NCI-H1436 (cell line): ENCODE results near the gene ATF7IP2.
"Not testable (repeated sequence)": the region's sequence is repeated elsewhere in the genome, so short reads cannot be mapped to it uniquely, and the experiment has no call there.

ENCODE experiments used
- DNase-seq: peaks from one replicate; lab custom pipeline; 2025; lab: John Stamatoyannopoulos, UW

ATF7IP2 gene, protein sequence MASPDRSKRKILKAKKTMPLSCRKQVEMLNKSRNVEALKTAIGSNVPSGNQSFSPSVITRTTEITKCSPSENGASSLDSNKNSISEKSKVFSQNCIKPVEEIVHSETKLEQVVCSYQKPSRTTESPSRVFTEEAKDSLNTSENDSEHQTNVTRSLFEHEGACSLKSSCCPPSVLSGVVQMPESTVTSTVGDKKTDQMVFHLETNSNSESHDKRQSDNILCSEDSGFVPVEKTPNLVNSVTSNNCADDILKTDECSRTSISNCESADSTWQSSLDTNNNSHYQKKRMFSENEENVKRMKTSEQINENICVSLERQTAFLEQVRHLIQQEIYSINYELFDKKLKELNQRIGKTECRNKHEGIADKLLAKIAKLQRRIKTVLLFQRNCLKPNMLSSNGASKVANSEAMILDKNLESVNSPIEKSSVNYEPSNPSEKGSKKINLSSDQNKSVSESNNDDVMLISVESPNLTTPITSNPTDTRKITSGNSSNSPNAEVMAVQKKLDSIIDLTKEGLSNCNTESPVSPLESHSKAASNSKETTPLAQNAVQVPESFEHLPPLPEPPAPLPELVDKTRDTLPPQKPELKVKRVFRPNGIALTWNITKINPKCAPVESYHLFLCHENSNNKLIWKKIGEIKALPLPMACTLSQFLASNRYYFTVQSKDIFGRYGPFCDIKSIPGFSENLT

DNA sequence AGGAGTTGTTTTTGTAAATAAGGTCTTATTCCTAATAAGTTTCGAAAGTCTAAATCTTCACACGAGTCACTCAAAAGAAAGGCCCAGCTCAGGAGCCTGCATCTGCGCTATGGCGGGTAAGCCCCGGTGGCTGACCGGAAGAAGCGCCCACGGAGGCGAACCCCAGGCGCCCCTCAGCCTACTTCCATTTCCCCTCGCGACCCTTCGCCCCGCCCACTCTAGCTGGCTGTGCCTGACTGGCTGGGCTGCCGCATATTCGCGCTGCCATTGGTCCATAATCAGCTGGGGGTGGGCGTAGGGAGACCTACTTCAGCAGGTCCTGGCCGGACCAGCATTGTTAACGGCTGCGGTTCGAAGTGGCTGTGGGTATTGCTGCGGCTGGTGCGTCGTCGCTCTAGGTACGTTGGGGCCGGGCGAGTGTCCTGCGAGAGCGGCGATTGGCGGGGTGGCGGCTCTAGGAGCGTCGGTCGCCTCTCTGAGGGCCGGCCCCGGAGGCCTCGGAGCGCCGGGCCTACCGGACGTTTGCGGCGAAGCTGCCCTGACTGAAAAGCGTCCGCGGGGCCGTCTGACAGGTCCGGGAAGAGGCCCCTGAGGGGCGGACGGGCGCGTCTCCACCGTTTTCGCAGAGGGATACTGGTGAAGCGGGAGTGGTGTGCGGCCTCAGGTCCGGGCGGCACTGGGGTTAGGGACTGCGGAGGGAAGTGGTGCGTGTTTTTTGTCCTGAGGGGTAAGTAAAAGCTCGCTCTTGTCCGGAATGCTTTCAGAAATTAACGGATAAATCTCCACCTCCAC lies at the start of gene ATF7IP2:
Gene ATF7IP2 (plus strand): TSS at position 337 of the 792 bp plus-strand sequence. CDS start 44,560 bp downstream, outside the sequence.
- no peak for DNase-seq

GRCh38 chr16:10338426-10338825 lies 47.4 kb upstream of the ATF7IP2 start:
- DNase-seq = no peak

- DNase-seq = no peak
Observed at GRCh38 chr16:10339777-10340732, 45.8 kb upstream of the ATF7IP2 start.

DNA sequence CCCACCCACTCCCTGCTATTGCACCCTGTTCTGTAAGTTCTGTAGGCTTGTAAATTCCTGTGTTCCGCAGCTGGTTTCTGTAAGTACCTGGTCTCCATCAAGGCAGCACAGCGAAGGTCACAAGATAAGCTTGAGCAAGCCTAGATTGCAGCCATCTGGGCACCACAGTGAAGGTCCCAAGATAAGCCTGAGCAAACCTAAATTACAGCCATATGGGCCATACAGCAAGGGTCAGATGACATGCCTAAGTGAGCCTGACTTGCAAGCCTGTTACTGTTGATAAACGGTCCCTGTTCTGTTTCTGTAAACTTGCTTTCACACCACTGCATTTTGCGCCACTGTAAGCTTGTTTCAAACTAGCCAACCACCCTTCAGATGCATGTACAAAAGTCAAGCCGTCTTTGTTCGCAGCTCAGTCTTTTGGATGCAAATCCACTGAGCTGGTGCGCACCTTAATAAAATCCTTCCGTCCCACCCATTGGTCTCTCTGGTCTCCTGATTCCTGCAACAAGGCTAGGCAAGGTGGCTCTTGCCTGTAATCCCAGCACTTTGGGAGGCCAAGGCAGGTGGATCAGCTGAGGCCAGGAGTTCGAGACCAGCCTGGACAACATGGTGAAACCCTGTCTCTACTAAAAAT lies 42.6 kb upstream of the ATF7IP2 start:
- no peak for DNase-seq

DNA sequence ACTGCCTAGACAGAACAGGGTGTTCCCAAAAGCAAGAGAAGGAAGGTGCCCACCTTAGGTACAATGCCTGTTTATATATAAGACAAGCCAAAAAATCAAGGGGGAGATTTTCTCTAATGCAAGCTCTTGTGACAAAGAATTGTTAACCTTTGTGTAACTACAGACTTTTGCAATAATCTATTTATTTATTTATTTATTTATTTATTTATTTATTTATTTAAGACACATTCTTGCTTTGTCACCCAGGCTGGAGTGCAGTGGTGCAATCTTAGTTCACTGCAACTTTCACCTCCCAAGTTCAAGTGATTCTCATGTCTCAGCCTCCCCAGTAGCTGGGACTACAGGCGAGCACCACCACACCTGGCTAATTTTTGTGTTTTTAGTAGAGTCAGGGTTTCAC lies 41.2 kb upstream of the ATF7IP2 start:
- DNase-seq = not testable (repeated sequence)

DNA sequence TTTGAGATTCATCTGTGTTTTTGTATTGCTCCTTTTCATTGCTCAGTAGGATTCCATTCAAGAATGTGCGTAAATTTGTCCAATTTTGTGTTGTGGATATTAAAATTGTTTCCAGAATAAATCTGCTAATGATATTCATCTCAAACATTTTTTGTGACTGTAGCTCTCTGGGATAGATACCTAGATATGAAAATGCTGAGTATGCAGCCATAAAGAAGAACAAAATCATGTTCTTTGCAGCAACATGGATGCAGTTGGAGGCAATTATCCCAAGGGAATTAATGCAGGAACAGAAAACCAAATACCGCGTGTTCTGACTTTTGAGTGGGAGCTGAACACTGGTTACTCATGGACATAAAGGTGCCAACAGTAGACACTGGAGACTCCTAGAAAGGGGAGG lies 40.2 kb upstream of the ATF7IP2 start:
- DNase-seq = no peak

GRCh38 chr16:10349851-10350250 lies 36.0 kb upstream of the ATF7IP2 start:
- DNase-seq = no peak

DNA sequence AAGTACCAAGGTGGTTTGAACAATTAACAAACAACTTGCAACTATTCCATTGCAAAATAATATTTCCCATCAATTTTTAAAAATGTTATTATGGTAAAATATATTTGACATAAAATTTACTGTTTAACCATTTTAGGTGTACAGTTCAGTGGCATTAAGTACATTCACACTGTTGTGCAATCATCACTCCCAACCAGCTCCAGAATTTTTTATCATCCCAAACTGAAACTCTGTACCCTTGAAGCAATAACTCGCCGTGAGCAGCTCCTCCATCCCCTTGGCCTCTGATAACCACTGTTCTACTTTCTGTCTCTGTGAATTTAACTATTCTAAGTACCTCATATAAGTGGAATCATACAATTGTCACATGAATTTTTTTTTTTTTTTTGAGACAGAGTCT lies 33.6 kb upstream of the ATF7IP2 start:
- DNase-seq = no peak

GRCh38 chr16:10355589-10355988 lies 30.3 kb upstream of the ATF7IP2 start:
- no peak for DNase-seq

DNA sequence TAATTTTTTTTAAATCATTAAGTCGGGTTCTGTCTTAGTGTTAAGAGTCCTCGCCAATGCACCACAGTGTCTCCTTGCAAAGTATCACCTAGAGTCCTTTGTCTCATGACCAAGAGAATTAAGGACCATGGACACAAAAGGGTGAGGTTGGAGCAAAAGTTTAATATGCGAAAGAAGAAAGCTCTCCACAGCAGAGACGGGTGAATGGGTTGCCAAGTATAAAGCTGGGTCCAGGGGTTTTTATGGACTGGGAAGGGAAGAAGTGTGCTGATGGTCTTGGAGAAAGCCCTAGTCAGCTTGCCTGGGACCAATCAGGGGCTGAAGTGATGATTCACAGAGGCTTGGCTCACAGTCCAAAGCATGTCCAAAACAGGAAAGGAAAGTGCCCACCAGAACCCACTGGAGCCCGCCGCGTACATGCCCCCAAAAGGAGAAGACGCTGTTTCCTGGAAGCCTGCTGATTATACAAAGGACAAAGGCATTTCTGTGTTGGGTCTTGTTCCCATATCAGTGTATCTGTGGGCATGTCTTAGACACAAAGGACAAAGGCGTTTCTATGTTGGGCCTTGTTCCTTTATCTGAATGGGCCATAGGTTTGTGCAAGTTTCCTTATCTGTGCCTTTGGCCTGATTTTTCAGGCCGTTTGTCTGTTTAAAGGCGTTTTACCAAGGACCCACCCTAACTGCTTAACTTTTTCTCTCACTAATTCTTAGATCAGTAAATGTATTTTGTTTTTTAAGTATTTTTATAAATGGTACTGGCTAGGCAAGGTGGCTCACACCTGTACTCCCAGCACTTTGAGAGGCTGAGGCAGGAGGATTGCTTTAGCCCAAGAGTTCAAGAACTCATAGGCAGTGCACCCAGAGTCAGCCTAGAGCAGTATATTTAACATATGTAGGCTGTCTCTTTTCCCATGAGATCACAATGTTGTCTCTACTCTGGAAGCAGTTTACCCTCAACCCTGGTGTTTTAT lies 28.7 kb upstream of the ATF7IP2 start:
- DNase-seq = no peak

GRCh38 chr16:10361747-10362076 lies 24.1 kb upstream of the ATF7IP2 start:
- DNase-seq = not testable (repeated sequence)

DNA sequence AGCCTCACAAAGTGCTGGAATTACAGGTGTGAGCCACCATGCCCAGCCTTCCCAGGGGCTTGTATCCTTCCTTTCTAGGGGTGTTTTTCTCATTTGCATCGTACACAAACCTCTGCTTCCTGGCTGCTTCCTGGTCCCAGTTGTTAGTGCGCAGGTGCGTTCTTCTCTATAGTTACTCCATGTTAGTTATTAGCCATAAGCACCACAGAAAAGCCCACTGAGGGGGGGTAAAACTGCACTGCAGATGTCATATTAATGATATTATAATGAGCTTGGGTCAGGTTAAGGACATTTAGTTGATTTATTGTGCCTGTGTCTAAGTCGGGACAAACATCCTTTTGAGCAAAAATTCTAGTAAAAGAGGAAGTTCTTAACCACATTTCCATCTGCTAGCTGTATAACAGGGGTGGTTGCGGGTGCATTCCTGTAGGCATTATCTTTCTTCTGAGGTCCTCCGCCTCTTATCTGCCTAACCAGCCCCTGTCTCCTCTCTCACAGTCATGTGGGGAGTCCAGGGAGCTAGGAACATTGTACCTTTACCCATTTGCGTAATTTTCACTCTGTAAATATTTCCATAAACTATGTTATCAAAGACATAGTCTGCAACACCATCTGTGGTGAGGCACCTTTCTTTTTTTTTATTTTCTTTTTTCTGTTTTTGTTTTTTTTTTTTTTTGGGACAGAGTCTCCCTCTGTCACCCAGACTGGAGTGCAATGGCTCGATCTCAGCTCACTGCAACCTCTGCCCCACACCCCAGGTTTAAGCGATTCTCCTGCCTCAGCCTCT lies 23.6 kb upstream of the ATF7IP2 start:
- no peak for DNase-seq

GRCh38 chr16:10362864-10363197 lies 23.0 kb upstream of the ATF7IP2 start:
- DNase-seq = not testable (repeated sequence)

GRCh38 chr16:10366619-10367018 lies 19.2 kb upstream of the ATF7IP2 start:
- not testable (repeated sequence) for DNase-seq

DNA sequence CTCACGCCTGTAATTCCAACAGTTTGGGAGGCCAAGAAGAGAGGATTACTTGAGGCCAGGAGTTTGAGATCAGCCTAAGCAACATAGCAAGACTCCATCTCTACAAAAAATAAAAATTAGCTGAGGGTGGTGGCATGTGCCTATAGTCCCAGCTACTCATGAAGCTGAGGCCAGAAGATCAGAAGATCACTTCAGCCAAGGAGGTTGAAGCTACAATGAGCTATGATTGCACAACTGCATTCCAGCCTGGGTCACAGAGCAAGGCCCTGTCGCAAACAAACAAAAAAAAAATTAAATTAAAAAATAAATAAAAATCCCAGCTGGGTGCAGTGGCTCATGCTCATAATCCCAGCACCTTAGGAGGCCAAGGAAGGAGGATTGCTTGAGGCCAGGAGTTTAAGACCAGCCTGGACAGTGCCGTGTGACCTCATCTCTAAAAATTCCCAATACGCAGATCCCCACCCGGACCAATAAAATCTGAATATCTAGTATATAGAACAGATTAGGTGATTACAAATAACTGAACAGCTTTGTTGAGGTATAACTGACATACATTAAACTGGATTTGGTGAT lies 18.2 kb upstream of the ATF7IP2 start:
- no peak for DNase-seq

DNA sequence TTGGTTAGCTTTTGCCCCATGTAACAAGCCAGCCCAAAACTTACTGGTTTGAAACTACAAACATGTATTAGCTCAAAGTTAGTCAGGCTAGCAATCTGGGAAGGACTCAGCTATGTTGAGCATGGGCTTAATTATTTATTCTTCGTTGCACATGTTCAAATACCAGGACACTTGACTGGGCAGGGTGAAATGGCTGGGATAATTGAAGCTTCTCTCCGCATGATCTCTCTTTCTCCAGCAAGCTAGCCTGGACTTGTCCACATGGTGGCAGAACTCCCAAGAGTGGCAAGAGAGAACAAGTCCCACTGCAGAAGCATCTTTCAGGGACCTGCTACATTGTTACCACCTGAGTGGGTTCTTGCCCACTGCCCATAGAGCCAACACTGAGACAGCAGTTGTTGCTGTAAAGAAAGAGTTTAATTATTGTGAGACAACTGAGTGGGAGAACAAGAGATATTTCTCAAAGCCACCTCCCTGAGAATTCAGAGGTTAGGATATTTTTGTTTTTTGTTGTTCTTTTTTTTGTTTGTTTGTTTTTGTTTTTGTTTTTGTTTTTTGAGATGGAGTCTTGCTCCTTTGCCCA lies 16.8 kb upstream of the ATF7IP2 start:
- no peak for DNase-seq

DNA sequence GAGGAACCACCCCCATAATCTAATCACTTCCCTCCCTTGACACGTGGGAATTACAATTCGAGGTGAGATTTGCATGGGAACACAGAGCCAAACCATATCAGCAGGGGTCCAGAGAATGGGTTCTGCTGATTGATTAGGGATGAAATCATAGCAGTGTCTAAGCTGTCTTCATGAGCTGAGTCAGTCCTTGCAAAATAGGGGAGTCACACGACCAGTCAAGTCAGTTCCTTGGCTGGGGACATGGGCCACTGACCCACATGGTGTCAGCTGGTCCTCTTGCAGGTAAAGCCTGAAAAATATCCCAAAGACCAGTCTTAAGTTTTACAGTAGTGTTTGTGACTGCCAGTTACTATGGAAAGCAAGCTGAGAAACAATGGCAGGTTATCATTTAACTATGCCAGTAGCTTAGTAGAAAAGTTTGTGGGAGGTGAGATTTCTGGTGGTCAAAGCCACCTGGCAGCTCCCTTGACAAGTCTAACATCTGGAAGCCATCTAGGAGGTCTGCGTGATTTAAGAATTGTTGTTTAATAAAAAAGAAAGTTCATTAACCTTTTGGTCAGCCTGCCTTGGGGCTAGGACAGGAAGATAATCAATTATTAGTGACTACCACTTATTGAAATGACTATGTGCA lies 15.7 kb upstream of the ATF7IP2 start:
- DNase-seq = no peak

GRCh38 chr16:10371592-10371991 lies 14.3 kb upstream of the ATF7IP2 start:
- DNase-seq = no peak
